GM19099 (cell line): ENCODE measurements around the gene MADD.

Source experiments
- POLR2A ChIP-seq: IDR thresholded peaks from 3 replicates; pipeline ENCODE4 v1.6.1; 2011; ENCODE audit warnings: low read depth; ENCODE audit not compliant: insufficient read length; ENCODE audit errors: extremely low read depth

MADD gene

GRCh38 chr11:47278769-47279168 is 8.8 kb downstream of the MADD start:
- no peak for TF ChIP-seq POLR2A

- no peak for TF ChIP-seq POLR2A
These were observed 10.2 kb downstream of the MADD start for GRCh38 chr11:47280099-47280498.

- TF ChIP-seq POLR2A = no peak
These were observed 10.9 kb downstream of the MADD start for GRCh38 chr11:47280860-47281259.

- no peak for TF ChIP-seq POLR2A
These were observed 12.5 kb downstream of the MADD start for GRCh38 chr11:47282462-47282861.

GRCh38 chr11:47284151-47284550 is 14.2 kb downstream of the MADD start:
- no peak for TF ChIP-seq POLR2A

GRCh38 chr11:47285969-47286770 is 16.2 kb downstream of the MADD start:
- TF ChIP-seq POLR2A = no peak

- TF ChIP-seq POLR2A = no peak
These were observed 18.1 kb downstream of the MADD start for GRCh38 chr11:47288066-47288465.

- TF ChIP-seq POLR2A = no peak
These were observed 19.9 kb downstream of the MADD start for GRCh38 chr11:47289856-47290255.

- TF ChIP-seq POLR2A = no peak
These were observed 25.5 kb downstream of the MADD start for GRCh38 chr11:47295385-47295784.

GRCh38 chr11:47296045-47296444 is 26.1 kb downstream of the MADD start:
- no peak for TF ChIP-seq POLR2A

- no peak for TF ChIP-seq POLR2A
These were observed 29.1 kb downstream of the MADD start for GRCh38 chr11:47299078-47299477.

- TF ChIP-seq POLR2A = no peak
These were observed 32.9 kb downstream of the MADD start for GRCh38 chr11:47302853-47303252.

GRCh38 chr11:47305734-47306483 is 36.0 kb downstream of the MADD start:
- no peak for TF ChIP-seq POLR2A

- no peak for TF ChIP-seq POLR2A
These were observed 36.5 kb downstream of the MADD start for GRCh38 chr11:47306484-47306844.

GRCh38 chr11:47308050-47308823 is 38.3 kb downstream of the MADD start:
- no peak for TF ChIP-seq POLR2A
